ENCODE measurements around the gene ADRA2B. TPM values are rescaled to one million over a fixed set of nuclear protein-coding genes. Genes with fewer than 3 reads are reported as not detected.
"Not testable (repeated sequence)": the region's sequence is repeated elsewhere in the genome, so short reads cannot be mapped to it uniquely, and the experiment has no call there.

The ADRA2B gene
- total RNA-seq, 1 experiment from 2014 or later: 2.7 TPM

DNA sequence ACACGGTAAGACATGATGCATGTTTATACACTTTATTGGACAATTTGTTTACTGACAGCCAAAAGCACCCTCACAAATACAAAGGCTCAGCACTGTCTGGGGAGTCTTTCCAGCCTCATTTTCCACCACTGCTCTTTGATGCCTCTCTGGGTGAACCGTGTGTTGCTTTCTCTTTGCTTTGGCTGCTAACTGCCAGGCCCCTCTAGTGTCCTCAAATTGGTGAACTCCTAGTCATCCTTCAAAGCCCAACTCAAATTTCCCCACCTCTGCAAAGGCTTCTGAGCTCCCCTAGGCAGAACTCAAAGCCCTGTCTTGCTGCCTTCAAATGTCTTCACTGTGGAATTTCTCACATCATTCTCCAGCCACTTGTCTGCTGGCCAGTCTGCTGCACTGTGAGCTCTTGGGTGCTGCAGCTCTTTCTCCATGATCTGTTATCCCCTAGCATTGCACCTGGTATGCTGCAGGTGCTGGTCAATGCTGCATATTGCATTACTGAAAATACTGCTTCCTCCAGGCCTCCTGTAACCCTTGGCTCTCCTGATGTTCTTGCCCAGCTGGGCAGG, 49.2 kb downstream of the ADRA2B start:
- H3K79me1 ChIP-seq (ENCODE audit: insufficient read depth, low read depth, low read length, poor library complexity, severe bottlenecking); H3K4me3 Mint-ChIP-seq; H2BK5ac ChIP-seq (ENCODE audit: insufficient read length, low read length); H3K9me3 ChIP-seq (ENCODE audit: control insufficient read depth, low read depth, low read length); H2AFZ ChIP-seq (ENCODE audit: low read length); H3K23ac ChIP-seq (ENCODE audit: insufficient read length, low read depth, low read length); H3K27me3 ChIP-seq (ENCODE audit: insufficient read depth, low read length); H3K14ac ChIP-seq (ENCODE audit: insufficient read depth, low read length); H3K9me3 Mint-ChIP-seq; H4K91ac ChIP-seq (ENCODE audit: insufficient read length, low read depth, low read length); H2BK20ac ChIP-seq (ENCODE audit: low read depth, low read length, poor library complexity, severe bottlenecking); H4K5ac ChIP-seq (ENCODE audit: insufficient read length, low read depth, low read length); H3T11ph ChIP-seq (ENCODE audit: low read length); H2BK120ac ChIP-seq (ENCODE audit: low read depth, low read length, poor library complexity, severe bottlenecking); H2BK12ac ChIP-seq (ENCODE audit: insufficient read length, low read depth, low read length); H2AK5ac ChIP-seq (ENCODE audit: insufficient read length, low read length); H3K9ac ChIP-seq (ENCODE audit: extremely low read depth, insufficient read length, low read length); DNase-seq; H3K36me3 Mint-ChIP-seq (ENCODE audit: insufficient read depth in 1 of 3, low read depth in 3 of 3); H3K23me2 ChIP-seq (ENCODE audit: insufficient read length, low read depth, low read length, poor library complexity, severe bottlenecking); H3K4ac ChIP-seq (ENCODE audit: low read depth, low read length); H3K56ac ChIP-seq (ENCODE audit: insufficient read length, low read depth, low read length); H3K27ac ChIP-seq (ENCODE audit: insufficient read length, low read depth, low read length); H3K18ac ChIP-seq (ENCODE audit: insufficient read length, low read depth, low read length); H4K20me1 ChIP-seq (ENCODE audit: control insufficient read depth, insufficient read depth, insufficient read length); H3K4me1 ChIP-seq (ENCODE audit: insufficient read depth, low read length); H4K8ac ChIP-seq (replicated peaks; ENCODE audit: insufficient read length, low read depth, low read length); H2BK15ac ChIP-seq (ENCODE audit: low read depth, low read length); H3K4me2 ChIP-seq (ENCODE audit: insufficient read depth, insufficient read length, low read length); H3K27ac Mint-ChIP-seq; H3K27me3 Mint-ChIP-seq (ENCODE audit: low read depth); H3K79me2 ChIP-seq (ENCODE audit: insufficient read depth, low read length): not testable (repeated sequence)
- WGBS (ENCODE audit: extremely low coverage, insufficient read length, low lambda C conversion rate): no CpG with 5 or more reads among the region's 2 CpGs
- peaks cover 3 to 12% of the 10 kb centered on the region in 2 experiments for H3K4me1 Mint-ChIP-seq

- H3K14ac ChIP-seq (ENCODE audit: insufficient read depth, low read length); H3K27me3 Mint-ChIP-seq (ENCODE audit: low read depth); H3K27ac Mint-ChIP-seq; H3K56ac ChIP-seq (ENCODE audit: insufficient read length, low read depth, low read length); H3K23ac ChIP-seq (ENCODE audit: insufficient read length, low read depth, low read length); H3K4me1 ChIP-seq (ENCODE audit: insufficient read depth, low read length); H2BK5ac ChIP-seq (ENCODE audit: insufficient read length, low read length); H3K9ac ChIP-seq (ENCODE audit: extremely low read depth, insufficient read length, low read length); H2BK120ac ChIP-seq (ENCODE audit: low read depth, low read length, poor library complexity, severe bottlenecking); H3K9me3 ChIP-seq (ENCODE audit: control insufficient read depth, low read depth, low read length); H4K91ac ChIP-seq (ENCODE audit: insufficient read length, low read depth, low read length); H3K27ac ChIP-seq (ENCODE audit: insufficient read length, low read depth, low read length); H4K5ac ChIP-seq (ENCODE audit: insufficient read length, low read depth, low read length); H4K20me1 ChIP-seq (ENCODE audit: control insufficient read depth, insufficient read depth, insufficient read length); H3T11ph ChIP-seq (ENCODE audit: low read length); H3K79me1 ChIP-seq (ENCODE audit: insufficient read depth, low read depth, low read length, poor library complexity, severe bottlenecking); H3K18ac ChIP-seq (ENCODE audit: insufficient read length, low read depth, low read length); DNase-seq; H2BK20ac ChIP-seq (ENCODE audit: low read depth, low read length, poor library complexity, severe bottlenecking); H3K36me3 Mint-ChIP-seq (ENCODE audit: insufficient read depth in 1 of 3, low read depth in 3 of 3); H3K27me3 ChIP-seq (ENCODE audit: insufficient read depth, low read length); H2AK5ac ChIP-seq (ENCODE audit: insufficient read length, low read length); H3K9me3 Mint-ChIP-seq; H3K4me2 ChIP-seq (ENCODE audit: insufficient read depth, insufficient read length, low read length); H3K79me2 ChIP-seq (ENCODE audit: insufficient read depth, low read length); H2BK12ac ChIP-seq (ENCODE audit: insufficient read length, low read depth, low read length); H3K4me3 Mint-ChIP-seq; H4K8ac ChIP-seq (replicated peaks; ENCODE audit: insufficient read length, low read depth, low read length); H3K23me2 ChIP-seq (ENCODE audit: insufficient read length, low read depth, low read length, poor library complexity, severe bottlenecking); H2AFZ ChIP-seq (ENCODE audit: low read length); H3K4ac ChIP-seq (ENCODE audit: low read depth, low read length); H2BK15ac ChIP-seq (ENCODE audit: low read depth, low read length): not testable (repeated sequence)
- no CpG with 5 or more reads among the region's 7 CpGs for WGBS (ENCODE audit: extremely low coverage, insufficient read length, low lambda C conversion rate)
- peaks cover 3 to 12% of the 10 kb centered on the region in 2 experiments for H3K4me1 Mint-ChIP-seq
These were observed 49.9 kb downstream of the ADRA2B start for GRCh38 chr2:96066511-96066910.

Measured in H9 (cell line).